Activated CD4-positive, alpha-beta T cell treated with anti-CD3 and anti-CD28 coated beads, Interleukin-2, Interleukin-6, amounts not matched to agents 100 ng/mL and 50 ng/mL, durations not matched to agents 16 hours and 8 hours (primary cell): Measurements from ENCODE around the gene KDM7A.

Source experiments
- DNase-seq: peaks from one replicate; pipeline ENCODE4 v3.0.0-alpha.2; 2020

Gene KDM7A

DNA sequence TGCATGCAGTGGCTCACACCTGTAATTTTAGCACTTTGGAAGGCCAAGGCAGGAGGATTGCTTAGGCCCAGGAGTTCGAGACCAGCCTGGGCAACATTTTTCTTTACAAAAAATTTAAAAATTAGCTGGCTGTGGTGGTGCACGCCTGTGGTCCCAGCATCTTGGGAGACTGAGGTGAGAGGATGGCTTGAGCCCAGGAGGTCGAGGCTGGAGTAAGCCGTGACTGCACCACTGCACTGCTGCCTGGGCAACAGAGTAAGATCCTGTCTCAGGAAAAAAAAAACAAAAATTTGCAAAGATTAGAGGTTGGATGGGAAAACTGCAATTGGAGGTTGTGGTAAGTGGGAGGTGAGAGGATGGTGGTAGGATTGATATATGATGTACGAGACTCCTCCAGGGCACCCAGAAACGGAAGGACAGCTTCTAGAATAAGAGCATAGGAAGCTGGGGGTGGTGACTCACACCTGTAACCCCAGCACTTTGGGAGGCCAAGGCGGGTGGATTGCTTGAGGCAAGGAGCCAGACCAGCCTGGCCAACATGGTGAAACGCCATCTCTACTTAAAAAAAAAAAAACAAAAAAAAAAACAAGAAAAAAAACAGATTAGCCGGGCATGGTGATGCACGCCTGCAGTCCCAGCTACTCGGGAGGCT lies 94.9 kb downstream of the KDM7A start:
- DNase-seq: no peak

DNA sequence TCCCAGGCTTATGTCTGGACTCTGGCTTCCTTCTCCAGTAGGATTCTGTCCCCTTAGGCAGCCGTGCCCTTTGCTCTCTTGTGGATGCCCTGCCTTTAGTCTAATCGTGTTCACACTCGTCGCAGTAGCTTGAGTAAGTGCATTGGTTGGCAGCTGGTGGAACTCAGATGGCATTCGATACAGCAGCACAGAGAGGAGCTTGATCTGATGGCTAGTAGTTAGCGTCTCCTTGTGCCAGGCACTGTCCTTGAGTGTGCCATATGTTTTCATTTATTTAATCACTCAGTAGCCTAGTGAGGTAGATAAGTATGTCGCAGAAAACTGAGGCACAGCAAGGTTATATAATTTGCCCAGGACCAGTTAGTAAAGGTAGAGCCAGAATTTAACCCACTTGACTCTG lies 95.9 kb downstream of the KDM7A start:
- DNase-seq: no peak

DNA sequence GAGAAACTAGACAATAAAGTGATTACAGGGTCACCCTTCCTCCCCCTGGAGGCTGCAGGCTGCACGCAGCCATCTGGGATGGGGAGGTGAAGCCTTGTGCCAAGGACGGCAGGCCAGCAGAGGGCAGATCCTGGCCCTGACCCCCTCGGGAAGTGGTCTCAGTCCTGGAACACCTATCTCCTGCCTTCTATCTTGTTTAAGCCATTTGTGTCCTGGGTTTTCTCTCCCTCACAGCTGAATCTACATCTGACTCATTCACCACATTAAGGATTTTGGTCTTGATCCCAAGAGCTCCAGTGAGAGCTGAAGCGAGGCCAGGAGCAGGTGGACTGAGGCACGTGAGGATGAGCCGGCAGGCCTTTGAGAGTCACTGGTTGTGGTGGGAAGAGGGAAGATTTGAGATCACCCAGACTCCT lies 97.7 kb downstream of the KDM7A start:
- no peak for DNase-seq

DNA sequence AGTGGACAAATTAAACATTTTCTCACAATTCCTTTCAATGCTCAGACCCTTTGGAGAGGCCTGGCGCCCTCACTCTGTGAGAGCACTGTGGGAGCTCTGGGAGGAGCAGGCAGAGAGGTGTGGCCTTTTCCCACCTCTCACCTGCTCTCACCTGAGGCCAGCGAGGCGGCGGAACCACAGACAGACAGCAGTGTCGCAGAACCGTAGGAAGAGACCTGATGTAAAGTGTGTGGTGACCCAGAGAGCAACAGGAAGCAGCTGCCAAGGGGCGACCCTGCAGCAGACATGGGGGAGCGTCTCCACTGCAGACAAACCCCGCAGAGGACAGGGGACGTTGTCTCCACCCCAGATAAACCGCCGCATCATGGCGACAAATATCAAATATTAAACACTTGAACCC lies 98.4 kb downstream of the KDM7A start:
- DNase-seq: no peak

DNA sequence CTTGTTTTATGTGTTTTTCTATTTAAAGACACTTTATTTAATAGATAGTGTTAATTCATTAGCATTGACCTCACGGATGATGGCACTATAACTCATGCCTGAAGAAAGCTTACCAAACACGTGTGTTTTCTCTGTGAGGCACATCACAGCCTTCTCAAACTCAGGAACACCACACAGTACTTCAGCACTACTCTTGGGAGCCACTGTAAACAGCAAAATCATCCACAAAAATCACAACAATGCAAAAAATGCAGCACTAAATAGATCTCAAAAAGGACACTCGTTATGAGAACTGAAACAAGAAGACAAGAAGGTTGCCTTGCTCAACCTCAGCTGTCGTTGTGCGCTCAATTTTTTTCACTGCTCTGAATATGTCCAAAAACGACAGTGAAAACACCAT lies 102.0 kb downstream of the KDM7A start:
- DNase-seq: no peak

DNA sequence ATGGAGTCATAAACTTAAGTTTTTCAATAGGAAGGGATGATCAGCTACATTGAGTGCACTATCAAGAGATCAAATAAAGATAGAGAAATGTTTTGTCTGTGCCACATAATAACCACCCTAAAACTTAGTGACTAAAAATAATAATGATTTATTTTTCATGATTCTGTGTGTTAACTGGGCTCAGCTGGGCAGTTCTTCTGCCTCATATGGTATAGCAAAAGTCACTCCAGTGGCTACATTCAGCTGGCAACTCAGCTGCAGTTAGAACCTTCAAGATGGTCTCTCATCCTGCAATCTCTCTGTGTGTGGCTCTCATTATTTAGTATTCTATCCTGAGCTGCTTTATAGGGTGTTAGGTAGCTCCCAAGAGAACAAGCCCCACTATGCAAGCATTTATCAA lies 106.2 kb downstream of the KDM7A start:
- no peak for DNase-seq

DNA sequence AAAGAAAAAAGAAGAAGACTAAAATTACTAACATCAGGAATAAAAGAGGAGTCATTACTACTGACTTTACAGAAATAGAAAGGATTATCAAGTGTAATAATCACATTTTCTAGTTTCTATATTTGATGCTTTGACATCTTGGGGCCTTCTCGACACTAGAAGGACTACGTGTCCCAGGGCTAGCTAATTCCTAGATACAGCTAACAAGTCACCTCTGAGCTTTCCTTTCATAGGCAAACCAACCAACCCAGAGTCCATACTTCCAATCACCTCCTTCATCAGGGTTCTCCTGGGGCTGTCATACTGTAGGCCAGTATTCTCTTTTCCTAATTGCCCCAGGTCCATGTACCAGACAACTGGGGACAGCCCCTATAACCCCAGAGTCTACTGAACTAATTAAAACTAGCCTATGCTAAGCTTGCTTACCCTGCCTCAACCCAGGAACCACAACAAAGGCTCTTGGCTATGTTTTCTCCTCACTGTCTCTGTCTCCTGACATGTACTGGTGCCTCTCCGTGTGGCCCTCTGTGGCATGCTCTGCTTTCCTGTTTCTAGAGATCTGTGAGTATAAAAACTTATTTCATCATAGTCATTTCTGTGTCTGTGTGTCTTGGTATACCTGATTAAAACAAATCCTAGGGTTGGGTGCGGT lies 107.4 kb downstream of the KDM7A start:
- DNase-seq: no peak

DNA sequence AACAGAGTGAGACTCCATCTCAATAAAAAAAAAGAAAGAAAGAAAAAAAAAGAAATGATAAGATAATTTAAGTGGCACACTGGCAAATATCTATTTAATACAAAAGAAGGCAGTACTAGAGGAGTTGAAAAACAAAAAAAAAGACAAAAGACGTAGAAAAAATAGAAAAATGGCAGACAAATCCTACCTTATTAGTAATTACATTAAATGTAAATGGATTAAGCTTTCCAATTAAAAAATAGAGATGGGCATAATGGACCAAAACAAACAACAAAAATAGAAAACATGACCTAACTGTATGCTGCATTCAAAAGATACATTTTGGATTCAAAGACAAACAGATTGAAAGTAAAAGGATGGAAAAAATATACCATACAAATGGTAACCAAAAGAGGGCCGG lies 108.8 kb downstream of the KDM7A start:
- DNase-seq: no peak

DNA sequence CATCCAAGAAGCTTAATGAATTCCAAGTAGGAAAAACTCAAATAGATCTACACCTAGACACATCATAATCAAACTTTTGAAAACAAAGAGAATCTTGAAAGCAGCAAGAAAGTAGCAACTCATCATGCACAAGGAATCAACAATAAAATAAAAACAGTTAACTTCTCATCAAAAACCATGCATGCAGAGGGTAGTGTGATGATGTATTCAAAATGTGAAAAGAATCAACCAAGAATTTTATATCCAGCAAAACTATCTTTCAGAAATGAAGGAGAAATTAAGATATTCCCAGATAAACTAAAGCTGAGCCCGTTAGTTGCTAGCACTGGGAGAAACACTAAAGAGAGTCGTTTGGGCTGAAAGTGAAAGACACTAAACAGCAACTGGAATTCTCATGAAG lies 109.7 kb downstream of the KDM7A start:
- no peak for DNase-seq

DNA sequence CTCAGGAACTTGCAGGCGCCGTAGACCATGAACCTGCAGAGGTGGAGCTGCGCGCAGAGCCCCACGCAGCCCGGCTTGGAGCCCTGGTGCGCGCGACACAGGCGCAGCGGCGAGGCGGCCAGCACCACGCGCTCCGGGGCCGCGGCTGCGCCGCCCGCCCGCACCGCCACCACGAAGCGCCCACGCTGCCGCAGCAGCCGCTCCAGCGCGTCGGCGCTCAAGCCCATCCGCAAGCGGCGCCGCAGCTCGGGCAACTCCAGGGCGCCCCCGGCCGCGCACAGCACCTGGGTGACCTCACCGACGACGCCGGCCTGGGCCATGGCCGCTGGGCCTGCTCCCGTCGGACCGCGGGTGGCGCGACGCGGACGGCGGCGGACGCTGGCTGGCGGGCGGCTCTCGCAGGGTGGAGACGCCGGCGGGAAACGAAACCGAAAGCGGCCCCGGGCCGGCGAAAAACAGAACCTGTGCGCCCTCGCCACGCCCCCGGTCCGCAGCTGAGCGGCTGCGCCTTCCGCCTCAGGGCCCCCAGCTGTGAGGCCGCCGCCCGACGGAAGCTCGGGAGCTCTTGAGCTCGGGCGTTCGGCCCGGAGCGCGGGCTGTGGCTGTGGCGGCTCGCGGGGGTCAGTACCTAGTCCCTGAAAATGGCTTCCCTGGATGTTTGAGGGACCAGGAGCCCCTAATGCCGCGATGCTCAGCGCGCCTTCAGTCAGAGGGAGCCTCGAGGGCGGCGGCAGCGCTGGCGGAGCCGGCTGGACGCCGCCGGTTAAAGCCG lies 114.1 kb downstream of the KDM7A start, which contains the start of gene PARP12:
Gene PARP12 (minus strand): TSS at position 424 of the 772 bp plus-strand sequence. CDS start 104 bp downstream, at position 320.
- peak; percentile 94 for DNase-seq

DNA sequence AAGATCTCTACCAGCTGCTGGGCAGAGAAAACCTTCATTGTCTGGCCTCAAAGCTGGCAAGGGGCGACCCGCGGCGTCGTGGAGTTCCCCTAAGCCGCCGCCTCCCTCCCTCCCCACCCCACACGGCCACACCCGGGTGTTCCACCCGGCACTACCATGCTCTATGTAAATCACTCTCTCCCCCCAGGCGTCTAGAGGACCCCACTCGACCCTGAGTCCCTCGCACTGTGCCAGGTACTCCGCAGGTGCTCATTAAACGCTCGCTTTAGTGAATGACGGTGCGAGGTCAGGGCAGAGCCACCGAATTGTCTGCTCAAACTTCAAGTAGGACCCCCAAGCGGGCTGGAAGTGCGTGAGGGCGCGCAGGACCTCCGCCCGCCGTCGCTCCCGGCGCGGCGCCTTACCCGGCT lies 114.7 kb downstream of the KDM7A start:
- peak; percentile 44 for DNase-seq

DNA sequence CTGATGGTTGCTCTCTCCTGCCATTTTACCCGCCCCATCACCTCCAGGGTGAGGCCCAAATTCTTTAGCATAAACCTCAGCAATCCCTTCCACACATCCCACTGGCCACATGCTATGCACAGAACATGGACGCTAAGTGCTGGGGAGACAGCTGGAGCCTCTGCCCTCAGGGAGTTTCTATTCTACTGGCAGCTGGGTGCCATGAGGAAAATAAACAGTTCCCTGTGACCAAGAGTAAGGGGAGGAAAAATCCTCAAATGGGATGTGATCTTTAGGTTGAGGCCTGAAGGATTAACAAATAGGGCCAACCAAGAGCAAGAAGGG lies 115.2 kb downstream of the KDM7A start:
- DNase-seq: no peak

DNA sequence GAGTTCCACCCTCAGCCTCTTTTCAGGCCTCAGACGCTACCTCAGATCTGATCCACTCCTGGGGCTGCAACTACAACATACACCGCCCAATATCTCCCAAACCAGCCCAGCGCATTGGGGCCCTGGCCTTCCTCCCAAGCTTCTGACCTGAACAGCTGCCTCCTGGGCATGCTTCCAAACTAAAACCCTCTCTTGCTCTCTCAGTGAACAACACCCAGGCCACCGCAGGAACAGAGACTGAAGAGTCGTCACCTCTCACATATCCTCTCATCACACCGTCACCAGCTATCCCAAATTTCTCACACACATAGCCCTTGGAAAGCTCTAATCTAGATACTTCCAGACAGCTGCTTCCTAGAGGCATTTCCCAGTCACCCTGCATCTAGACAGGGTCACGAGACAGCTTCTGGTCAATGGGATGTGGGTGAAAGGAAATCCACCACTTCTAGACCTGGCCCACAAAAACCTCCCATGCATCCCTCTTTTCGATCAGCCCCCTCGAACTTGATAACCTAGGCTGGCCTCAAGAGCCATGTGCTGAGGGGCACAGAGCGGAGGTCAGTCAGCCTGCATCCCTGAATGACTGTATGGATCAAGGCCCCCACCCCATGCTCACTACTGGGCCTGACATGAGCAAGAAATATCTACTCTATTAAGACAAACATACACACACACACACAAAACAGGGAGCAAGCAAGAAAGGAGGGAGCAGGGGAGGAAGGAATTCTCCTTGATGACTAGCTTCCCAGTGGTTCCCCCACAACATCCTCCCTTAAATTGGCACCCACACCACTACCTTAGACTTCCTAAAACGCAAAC lies 115.8 kb downstream of the KDM7A start:
- no peak for DNase-seq

DNA sequence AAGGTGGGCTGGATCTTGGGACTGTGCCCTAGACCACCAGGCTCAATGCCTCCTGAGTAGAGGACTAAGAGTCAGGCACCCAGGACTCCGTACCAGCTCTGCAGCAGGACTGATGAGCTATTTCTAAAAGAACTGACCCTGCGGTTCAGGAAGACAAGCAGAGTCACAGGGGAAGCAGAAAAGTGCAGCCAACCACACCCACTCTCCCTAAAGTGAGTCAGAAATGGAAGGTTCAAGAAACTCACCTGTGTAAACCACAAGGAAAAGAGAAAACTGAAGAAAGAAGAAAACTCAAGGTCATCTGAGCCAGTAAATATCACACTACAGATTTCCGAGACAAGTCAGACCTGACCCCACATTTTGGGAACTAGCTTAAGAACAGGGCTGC lies 116.5 kb downstream of the KDM7A start:
- DNase-seq: peak; percentile 30

DNA sequence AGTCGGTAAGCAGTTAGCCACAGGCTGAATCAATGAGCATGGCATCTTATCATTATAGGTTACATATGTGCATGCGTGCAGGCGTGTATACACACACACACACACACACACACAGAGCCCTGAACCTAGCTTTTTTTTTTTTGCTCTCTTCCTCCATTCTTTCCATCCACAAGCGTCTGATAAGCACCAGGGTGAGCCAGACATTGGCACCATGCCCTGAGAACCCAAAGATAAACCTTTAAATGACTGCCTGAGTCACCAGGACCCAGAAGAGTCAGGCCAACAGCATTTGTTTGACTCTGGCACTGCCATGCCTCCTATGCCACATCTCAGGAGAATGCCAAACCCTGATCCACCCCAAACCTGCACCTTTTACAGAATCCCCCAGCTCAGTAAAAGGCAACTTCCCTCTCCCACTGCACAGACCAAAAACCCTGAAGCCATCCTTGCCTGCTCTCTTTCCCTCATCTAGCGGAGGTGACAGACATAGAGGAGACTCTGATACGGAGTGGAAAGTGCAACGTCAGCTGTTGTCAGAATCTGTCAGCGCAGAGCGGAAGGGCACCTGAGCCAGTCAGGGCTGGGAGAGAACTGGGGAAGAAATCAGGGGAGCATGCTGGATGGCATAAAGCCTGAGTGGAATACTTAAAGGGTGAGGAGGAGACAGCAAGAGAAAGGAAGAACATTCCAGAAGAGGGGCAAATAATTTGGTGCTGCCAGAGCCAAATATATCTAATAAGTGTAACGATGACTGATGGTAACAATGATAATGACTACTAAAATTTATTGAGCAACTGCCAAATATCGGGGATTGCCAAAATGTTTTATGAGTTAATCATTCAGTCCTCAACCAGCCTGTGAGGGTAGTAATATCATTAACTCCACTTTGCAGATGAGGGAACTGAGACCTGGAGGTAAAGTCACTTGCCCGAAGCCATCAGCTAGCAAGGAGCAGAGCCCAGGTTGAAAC lies 117.2 kb downstream of the KDM7A start:
- DNase-seq: peak; percentile 30

DNA sequence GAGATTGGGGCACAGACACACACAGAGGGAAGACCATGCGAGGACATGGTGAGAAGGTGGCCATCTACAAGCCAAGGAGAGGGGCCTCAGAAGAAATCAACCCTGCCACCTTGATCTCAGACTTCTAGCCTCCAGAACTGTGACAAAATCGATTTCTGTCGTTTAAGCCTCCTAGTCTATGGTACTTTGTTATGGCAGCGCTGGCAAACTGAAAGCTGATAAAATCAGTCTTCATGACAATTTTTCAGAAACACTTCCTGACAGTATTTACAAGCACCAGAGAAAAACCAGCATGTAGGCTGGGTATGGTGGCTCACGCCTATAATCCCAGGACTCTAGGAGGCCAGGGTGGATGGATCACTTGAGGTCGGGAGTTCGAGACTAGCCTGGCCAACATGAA lies 118.3 kb downstream of the KDM7A start:
- no peak for DNase-seq

DNA sequence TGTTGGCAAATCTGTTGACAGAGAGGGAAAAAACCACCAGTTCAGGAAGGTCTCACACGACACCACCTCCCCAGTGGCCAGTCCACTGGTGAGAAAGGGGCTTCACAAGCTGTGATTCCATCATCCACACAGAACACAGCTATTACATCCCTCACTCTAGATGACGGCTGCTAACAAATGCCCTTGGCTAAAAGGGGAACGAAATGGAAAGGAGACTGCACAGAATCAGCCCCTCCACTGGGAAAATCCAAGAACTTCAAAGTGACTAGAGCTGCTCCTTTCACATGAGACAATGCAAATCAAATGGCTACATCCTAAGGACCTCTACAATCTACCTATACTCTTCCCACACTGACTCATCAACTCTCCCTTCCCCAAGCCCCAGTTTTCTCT lies 119.6 kb downstream of the KDM7A start:
- DNase-seq: no peak

DNA sequence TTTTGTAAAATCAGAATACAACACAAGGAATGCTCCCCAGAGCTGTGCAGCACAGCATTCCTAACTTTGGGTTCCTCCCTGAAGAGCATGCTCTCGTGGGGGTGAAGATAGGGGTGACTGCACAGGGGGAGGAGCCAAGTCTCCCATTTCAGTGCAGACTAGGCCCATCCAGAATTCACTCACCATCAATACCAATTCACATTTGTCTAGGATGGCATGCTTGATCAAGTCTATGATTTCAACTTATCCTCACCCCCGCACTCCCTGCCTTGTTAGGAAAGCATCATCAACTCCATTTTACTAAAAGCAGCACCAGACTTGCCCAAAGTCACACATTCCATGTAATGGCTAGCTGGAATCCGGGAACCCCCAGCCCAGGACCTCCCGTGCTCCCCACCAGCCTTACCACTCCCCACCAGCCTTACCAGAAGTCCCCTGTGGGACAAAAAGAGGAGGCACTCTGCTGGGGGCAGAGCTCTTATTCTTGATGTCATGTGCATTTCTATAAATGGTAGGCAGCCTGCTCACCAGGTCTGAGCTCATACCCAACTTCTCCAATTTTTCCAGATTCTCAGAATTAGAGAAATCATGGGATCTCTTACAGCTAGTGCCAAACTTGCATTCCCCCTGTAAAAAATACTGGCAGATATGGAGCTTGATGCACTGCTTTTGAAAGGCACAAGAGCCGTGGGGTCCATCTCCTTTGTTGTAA lies 120.2 kb downstream of the KDM7A start:
- no peak for DNase-seq

DNA sequence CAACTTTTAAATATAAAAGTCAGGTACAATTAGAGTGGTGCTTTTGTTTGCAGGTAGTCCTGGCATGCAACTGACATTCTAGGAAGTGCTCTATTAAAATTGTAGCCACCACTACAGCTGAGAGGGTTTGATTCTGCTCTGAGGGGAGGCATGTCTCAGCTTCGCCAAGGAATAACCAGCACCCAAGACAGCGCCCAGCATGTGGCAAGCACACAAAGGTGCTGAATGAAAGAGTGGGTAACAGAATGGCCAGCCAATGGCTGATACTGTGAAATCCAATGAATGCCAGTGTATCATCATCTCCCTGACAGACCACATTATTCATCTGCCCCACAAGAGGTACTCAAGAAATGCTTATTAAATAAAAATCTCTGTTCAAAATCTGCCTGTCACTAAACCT lies 121.0 kb downstream of the KDM7A start:
- no peak for DNase-seq

DNA sequence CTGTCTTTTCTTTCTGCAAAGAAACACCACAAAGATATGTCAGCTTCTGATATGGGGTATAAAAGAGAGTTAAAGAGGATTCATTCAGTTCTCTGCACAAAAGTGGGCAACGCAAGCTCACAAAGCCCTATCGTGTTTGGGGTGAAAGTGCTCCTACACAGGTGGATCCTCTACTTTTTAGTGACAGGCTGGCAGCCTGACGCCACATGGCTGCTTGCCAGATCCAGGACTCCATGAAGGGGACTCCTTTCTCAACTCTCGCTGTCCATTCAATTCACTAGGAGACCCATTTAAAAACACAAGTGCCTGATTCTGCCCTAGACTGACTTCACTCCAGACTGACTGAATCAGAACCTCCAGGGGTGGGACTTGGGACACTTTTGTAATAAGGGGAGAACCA lies 122.0 kb downstream of the KDM7A start:
- DNase-seq: no peak

DNA sequence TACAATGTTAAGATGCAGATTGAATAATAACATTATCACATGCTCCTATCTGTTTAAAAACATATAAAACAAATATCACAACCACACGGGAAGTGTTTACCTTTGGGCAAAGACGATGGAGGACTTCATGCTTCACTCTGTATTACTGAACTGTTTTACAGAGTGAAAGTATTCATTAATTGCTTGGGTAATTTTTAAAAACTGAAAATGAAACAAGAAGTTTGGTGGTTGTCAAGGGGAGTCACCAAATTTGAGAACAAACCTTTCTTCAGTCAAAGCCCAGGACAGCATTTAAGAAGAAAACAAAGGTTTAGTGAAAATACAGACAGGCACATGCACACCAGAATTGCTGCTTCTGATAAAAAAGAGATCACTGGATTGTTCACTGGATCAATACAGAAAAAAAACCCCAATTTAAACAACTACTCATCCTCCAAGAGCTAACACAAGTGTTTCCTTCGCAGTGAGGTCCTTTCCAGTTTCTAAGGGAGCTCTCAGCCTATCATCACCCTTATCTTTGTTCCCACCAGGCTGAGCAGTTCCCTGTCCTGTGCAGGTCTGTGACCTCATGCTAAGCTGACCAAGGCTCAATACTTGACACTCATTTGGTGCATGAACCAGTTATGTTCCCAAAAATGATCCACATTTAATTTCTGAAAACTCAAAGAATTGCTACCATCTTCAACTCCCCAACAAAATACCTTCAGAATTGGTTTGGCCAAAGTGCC lies 122.8 kb downstream of the KDM7A start:
- no peak for DNase-seq
